Loucy (cell line): ENCODE data around the gene SNTN.

Source experiments
- CTCF ChIP-seq: fragments of 200-600 bp; sonication (generic); conservative IDR thresholded peaks from 2 replicates; pipeline ENCODE4 v1.5.1; 2014; ENCODE audit warnings: mild to moderate bottlenecking, antibody characterized with exemption, low read length
- EZH2phosphoT487 ChIP-seq: fragments of 200-600 bp; IDR thresholded peaks from 2 replicates; pipeline ENCODE4 v1.6.1; 2018; ENCODE audit warnings: antibody characterized with exemption, mild to moderate bottlenecking, moderate library complexity, borderline replicate concordance

GRCh38 chr3:63631670-63632069 is 20.8 kb upstream of the SNTN start:
- TF ChIP-seq CTCF (no peak), EZH2phosphoT487 (no peak)
